TTC549 (cell line): Measurements from ENCODE around the gene EPS8L1.
"Not testable (repeated sequence)": the region's sequence is repeated elsewhere in the genome, so short reads cannot be mapped to it uniquely, and the experiment has no call there.

ENCODE experiments used
- FAIRE-seq: peaks from 2 replicates; lab custom pipeline; 2012; peaks lifted over from hg19 to GRCh38; lab: Jason Lieb, UNC

EPS8L1 gene

DNA sequence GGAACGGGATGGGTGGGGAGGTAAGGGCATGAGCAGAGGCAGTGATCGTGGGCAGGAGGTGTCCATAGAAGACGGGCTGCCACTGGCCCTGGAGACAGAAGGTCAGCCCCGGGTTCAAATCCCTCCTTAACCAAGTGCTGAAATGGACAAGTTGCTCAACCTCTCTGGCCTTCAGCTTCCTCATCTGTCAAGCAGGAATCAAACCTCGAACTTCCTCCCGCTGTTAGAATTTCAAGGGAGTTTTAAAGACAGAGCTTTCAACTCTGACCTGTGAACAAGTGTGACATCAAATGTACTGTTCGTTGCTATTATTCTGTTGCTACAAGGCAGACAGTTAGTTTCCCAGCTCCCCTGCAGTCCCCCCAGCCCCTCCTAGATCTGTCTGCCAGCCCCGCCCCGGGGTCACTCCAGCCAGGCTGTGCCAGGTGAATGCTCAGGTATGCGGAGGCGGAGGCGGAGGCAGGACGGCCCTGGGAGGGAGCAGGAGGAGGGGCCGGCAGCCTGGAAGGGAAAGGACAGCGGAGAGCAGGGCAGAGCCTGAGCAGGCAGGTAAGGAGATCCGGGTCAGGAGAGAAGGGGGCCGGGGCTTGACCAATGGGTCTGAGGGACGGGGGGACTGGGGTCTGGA is at the start of gene EPS8L1:
EPS8L1 (plus strand) TSS at position 499 of the 628 bp plus-strand sequence. CDS start 576 bp downstream, outside the sequence.
- FAIRE-seq, result no peak

- FAIRE-seq, result not testable (repeated sequence)
These were observed 48.6 kb upstream of the EPS8L1 start for GRCh38 chr19:55027140-55027471.

- no peak for FAIRE-seq
These were observed 48.0 kb upstream of the EPS8L1 start for GRCh38 chr19:55027472-55028337.

DNA sequence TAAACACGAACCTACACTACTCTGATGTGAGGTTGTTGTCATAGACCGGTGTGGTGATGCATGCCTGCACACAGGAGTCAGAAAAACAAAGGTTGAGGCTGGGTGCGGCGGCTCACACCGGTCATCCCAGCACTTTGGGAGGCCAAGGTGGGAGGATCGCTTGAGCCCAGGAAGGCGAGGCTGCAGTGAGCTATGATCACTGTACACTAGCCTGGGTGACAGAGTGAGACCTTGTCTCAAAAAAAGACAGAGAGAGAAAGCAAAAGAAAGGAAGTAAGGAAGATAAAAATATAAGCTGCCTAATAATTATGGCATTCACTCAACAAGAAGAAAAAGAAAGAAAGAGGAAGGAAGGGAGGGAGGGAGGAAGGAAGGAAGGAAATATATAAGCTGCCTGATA is 46.9 kb upstream of the EPS8L1 start:
- no peak for FAIRE-seq

DNA sequence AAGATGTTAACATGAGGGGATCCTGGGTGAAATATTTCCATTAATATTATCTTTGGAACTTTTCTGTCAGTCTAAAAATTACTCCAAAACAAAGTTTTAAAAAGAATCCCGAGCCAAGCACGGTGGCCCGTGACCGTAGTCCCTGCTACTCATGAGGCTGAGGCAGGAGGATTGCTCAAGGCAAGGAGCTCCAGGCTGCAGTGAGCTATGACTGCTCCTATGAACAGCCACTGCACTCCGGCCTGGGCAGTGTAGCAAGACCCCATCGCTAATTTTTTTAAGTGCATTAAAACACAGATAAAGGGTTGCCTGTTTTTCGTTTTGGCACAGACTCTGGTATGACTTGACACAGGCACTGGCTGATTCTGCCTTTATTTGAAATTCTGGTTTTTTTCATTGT is 44.5 kb upstream of the EPS8L1 start:
- no peak for FAIRE-seq

DNA sequence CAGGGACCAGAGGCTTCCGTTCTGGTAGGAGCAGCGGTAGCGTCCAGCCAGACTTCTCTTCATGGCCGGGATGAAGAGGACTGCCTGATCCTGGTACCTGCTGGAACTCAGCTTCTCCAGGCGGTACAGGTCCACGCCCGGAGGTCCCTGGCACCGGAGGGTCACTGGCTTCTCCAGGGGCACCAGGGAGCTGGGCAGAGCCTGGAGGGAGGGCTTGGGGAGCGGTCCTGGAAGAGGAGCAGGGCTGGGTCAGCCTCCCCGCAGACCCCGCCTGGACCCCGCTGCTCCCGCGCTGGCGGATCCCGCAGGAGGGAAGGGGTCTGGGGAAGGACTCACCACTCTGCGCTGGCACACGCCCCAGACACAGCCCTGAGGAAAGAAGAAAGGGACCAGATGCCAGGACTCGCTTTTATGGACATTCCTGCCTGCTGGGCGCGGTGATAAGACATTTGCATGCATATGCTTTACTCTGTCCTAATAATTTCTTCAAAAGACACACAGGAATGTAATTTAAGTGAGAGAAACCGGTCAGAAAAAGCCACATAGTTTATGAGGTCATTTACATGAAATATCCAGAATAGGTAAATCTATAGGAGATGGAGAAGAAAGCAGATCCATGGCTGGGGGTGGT is 43.4 kb upstream of the EPS8L1 start:
- FAIRE-seq, result no peak

DNA sequence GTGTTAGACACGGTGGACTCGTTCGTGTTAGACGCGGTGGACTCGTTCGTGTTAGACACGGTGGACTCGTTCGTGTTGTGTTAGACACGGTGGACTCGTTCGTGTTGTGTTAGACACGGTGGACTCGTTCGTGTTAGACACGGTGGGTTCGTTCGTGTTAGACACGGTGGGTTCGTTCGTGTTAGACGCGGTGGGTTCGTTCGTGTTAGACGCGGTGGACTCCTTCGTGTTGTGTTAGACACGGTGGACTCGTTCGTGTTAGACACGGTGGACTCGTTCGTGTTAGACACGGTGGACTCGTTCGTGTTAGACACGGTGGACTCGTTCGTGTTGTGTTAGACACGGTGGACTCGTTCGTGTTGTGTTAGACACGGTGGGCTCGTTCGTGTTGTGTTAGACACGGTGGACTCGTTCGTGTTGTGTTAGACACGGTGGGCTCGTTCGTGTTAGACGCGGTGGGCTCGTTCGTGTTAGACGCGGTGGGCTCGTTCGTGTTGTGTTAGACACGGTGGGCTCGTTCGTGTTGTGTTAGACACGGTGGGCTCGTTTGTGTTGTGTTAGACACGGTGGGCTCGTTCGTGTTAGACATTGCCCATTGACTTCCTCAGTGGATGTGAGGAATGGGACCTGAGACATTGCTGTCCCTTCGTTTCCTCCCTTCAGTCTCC is 42.6 kb upstream of the EPS8L1 start:
- FAIRE-seq, result not testable (repeated sequence)

DNA sequence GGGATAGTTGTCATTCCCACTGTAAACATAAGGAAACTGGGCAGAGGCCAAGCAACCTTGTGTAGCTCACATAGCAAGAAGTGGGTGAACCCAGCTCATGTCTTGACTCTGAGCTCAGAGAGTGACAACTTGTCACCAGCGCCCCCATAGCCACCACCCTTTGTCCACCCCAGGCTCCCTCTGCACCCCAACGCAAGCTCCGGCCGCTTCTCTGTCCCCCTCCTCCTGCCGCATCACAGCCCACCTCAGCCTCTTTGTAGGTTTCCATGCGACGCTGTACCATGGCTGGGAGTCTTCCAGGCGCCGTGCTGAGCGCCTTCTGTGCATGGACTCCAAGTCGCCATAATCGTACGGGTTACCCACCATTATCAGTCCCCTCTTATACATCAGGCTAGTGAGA is 40.9 kb upstream of the EPS8L1 start:
- no peak for FAIRE-seq

DNA sequence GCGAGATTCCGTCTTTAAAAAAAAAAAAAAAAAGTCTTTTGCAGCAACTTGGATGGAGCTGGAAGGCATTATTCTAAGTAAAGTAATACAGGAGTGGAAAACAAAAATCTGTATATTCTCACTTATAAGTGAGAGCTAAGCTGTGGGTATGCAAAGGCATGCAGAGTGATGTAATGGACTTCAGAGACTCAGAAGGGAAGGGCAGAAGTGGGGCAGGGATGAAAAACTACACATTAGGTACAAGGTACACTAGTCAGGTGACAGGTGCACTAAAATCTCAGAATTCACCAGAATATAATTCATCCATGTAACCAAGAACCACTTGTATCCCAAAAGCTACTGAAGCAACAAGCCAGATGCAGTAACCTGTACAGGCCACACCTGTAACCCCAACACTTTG is 39.6 kb upstream of the EPS8L1 start:
- FAIRE-seq, result no peak

DNA sequence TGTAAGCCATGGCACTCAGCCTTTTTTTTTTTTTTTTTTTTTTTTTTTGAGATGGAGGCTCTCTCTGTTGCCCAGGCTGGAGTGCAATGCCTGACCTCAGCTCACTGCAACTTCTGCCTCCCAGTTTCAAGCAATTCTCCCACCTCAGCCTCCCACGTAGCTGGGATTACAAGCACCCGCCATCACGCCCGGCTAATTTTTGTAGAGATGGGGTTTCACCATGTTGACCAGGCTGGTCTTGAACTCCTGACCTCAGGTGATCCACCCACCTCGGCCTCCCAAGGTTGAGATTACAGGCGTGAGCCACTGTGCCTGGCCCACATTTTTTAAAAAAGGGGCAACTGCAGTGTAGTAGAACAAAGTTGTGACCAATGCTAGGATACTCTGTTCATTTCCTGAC is 38.1 kb upstream of the EPS8L1 start:
- not testable (repeated sequence) for FAIRE-seq

DNA sequence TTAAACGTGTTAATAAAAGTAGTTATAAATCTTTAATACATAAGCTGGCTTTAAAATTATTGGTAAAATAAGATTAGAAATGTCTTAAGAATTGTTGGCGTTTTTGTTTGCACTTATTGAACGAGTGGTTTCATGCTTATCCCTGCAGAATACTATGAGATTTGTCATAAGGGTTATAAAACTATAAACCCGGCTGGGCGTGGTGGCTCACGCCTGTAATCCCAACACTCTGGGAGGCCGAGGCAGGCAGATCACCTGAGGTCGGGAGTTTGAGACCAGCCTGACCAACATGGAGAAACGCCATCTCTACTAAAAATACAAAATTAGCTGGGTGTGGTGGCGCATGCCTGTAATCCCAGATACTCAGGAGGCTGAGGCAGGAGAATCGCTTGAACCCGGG is 35.0 kb upstream of the EPS8L1 start:
- not testable (repeated sequence) for FAIRE-seq

GRCh38 chr19:55041244-55041626 is 34.4 kb upstream of the EPS8L1 start:
- no peak for FAIRE-seq

DNA sequence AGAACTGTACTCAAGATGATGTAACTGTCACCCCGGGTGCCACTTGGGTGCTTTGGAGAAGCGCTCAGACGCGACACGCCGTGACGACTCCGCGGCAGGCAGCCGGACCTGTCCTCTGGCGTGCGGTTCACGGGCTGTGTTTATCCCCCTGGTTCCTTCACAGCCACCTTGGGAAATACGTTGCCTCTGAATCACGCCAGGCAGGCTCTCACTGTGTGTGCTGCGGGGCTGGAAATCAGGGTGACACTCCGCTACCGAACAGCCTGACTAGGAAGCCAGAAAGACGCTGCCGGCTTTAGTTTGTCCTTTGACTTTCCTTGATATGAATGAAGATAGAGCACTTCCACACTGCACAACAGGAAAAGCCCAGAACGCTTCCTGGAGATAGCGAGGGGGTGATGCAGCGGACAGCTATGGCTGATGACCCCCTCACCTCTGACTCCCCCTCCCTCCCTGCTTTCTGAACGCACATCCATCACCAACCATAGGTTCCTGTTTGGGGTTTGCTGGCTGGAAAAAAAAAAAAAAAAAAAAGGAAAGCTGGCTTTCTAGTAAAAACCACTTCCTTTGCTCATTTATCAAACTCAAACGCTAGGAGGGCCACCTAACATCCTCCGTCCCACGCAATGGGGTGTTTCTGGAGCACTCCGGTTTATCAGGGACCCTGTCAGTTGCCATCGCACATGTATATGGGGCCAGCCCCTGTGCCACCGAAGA is 33.9 kb upstream of the EPS8L1 start:
- FAIRE-seq, result no peak

DNA sequence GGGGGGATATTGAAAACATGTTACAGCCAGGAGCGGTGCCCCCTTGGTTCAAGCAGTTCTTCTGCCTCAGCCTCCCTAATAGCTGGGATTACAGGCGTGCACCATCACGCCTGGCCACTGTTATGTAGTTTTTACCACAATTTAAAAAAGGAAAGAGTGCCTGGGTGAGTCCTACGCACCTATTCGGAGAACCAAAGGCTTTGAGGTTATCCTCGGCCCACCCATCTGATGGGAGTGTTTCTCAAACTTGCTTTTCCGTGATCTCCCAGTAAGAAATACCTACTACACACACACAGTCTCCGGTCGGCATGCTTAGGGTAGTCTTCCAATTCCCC is 33.4 kb upstream of the EPS8L1 start:
- no peak for FAIRE-seq

- FAIRE-seq, result no peak
These were observed 33.0 kb upstream of the EPS8L1 start for GRCh38 chr19:55042688-55043087.

DNA sequence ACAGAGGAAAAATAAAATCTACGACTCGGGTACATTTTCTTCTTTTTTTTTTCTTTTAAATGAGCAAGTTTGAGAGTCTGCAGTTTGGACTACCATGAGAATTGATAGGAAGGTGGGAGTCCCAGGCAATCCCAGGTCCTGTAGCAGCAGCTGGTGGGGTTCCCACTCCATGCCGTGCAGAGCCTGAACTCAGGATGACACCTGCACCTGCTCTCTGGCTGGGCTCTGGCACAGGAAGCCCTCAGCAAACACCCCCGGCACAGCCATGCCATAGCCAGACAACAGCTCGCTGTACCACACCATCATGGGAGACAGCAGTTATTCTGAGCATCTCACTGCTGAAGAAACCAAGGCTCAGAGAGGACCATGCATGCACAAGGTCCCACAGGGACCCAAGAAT is 31.4 kb upstream of the EPS8L1 start:
- FAIRE-seq, result no peak

DNA sequence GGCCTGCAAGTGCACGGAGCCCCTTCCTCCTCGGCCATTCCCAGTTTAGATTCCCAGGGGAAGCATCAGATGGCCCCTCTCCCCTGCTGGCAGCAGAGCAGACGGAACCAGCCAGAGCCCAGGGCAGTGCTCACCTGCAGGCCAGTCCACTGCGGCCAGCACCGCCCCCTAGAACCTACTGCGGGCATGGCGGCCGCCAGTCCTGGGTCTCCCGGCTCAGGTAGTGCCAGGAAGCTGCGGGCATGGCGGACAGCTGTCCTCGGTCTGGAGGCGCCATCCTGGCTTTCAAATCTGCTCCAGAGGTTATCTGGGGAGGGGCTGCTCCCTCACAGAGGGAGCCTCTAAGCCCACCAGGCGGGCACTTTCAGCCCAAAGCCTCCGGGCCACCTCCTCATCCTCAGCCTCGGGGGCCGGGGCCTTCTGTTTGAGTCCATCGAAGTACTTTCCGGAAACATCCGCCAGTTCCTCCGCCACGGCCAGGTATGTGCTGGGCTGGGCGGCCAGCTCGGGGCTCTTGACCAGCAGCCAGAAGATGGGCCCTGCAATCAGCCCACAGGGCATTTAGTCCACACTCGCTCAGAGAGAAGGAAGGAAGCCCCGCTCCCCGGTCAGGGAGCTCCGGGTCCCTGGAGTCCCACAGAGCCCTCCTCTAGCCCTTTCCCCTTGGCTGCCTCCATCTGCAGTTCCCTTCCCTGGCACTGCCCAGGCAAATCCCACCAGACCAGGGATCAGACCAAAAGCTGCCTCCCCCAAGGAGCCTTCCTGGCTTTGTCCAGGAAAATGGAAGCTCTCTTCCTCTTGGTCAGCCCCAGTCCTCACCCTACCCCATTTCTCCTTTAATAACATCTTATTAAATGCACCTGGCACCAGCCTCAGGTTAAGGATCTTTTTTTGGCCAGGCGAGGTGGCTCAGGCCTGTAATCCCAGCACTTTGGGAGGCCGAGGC is 30.6 kb upstream of the EPS8L1 start:
- no peak for FAIRE-seq

- no peak for FAIRE-seq
These were observed 28.6 kb upstream of the EPS8L1 start for GRCh38 chr19:55046975-55047622.

DNA sequence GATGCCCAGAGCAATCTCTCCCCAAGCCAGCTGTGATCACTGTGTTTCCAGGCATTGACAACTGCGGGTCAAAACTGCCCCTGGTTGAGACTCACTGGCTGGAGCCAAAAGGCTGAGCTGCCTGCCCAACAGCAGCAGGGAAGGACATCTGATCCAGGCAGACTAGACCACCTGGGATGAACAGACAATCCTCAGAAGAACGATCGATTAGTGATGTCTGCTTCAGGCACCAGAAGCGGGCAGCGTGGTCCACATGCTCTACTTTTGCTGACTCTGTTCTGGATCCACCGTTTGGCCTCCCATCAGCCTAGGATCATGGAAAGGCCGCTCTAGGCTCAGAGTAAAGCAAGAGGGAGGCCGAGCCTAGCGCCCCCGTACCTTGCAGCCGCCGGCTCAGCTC is 27.7 kb upstream of the EPS8L1 start:
- FAIRE-seq, result no peak

DNA sequence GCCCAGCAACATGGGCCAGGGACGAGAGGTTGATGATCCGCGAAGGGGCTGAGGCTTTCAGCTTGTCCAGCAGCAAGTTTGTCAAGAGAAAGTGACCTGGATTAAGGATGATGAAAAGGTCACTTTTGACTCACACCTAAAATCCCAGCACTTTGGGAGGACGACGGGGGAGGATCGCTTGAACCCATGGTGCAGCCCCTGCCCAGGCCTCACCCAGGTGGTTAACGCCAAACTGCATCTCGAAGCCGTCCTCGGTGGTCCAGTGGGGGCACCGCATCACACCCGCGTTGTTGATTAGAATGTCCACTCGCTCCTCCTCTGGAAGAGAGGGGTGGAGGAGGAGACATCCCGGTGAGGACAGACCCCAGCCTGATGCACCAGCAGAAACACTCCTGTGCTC is 27.2 kb upstream of the EPS8L1 start:
- no peak for FAIRE-seq
